GM12878 (cell line): ENCODE measurements around the gene TBL3. TPM values are rescaled to one million over a fixed set of nuclear protein-coding genes. Genes with fewer than 3 reads are reported as not detected.

Experiments
- ATAC-seq: fragments of 200-7000 bp; cut with Tn5 transposase; 3 replicates; pipeline ENCODE4 v1.9.1; 2020; ENCODE audit warnings: mild to moderate bottlenecking, moderate library complexity
- BruUV-seq: library from RNA; stranded (reverse); fragments of 400-500 nt; replicated peaks from 2 replicates; lab custom pipeline; 2021; lab: Mats Ljungman, UMichigan
- CTCF ChIA-PET: fragments of 300-600 bp; sonication (Branson Sonifier 250); formaldehyde crosslinking; extraction: SDS; loops from one replicate; lab custom pipeline; 2021; ENCODE audit warnings: inconsistent platforms; lab: Yijun Ruan, JAX
- POLR2A ChIA-PET: fragments of 350-600 bp; formaldehyde crosslinking; extraction: SDS; loops from one replicate; lab custom pipeline; 2021; ENCODE audit warnings: inconsistent platforms; lab: Charles Lee
- RAD21 ChIA-PET: fragments of 300-600 bp; sonication (Branson Sonifier 250); formaldehyde crosslinking; loops from one replicate; lab custom pipeline; 2023; ENCODE audit warnings: antibody characterized with exemption; ENCODE audit not compliant: unreplicated experiment; lab: Charles Lee
- SMC1A ChIA-PET: fragments of 300-600 bp; sonication (Branson Sonifier 250); formaldehyde crosslinking; loops from one replicate; lab custom pipeline; 2023; ENCODE audit not compliant: unreplicated experiment, uncharacterized antibody; lab: Charles Lee
- DNase-seq: peaks from one replicate; pipeline ENCODE4 v3.0.0-alpha.2; 2011; ENCODE audit warnings: low read depth, low spot score
- FAIRE-seq: peaks from 3 replicates; lab custom pipeline; 2011; peaks lifted over from hg19 to GRCh38; lab: Jason Lieb, UNC
- H2AFZ ChIP-seq: 2 replicates; pipeline ENCODE4 v1.6.0; 2011; ENCODE audit warnings: low read depth, low read length, control low read depth; ENCODE audit not compliant: control insufficient read depth
- H3K27ac ChIP-seq: 2 replicates; pipeline ENCODE4 v1.5.1; 2011; ENCODE audit warnings: control low read depth; ENCODE audit not compliant: control insufficient read depth, insufficient read depth
- H3K27me3 ChIP-seq, 2 experiments: replicated peaks in 1 of 2; 2 replicates each; pipeline versions ENCODE4 v1.6.0 to v1.6.1; 2011; ENCODE audit warnings: low read length in 1 of 2; ENCODE audit not compliant: control insufficient read depth in 2 of 2, insufficient read depth in 2 of 2
- H3K36me3 ChIP-seq, 2 experiments: 2 replicates each; pipeline ENCODE4 v1.5.1; 2011; ENCODE audit warnings: low read length in 1 of 2; ENCODE audit not compliant: control insufficient read depth in 2 of 2, insufficient read depth in 2 of 2
- H3K4me1 ChIP-seq: 2 replicates; pipeline ENCODE4 v1.6.1; 2011; ENCODE audit warnings: mild to moderate bottlenecking, low read length, moderate library complexity, mixed read lengths; ENCODE audit not compliant: control insufficient read depth, insufficient read depth
- H3K4me2 ChIP-seq: 2 replicates; pipeline ENCODE4 v1.6.0; 2011; ENCODE audit warnings: control low read depth; ENCODE audit not compliant: control insufficient read depth, insufficient read depth
- H3K4me3 ChIP-seq: fragments of 200-600 bp; sonication (generic); 2 replicates; pipeline ENCODE4 v1.5.1; 2016
- H3K79me2 ChIP-seq: 2 replicates; pipeline ENCODE4 v1.6.0; 2011; ENCODE audit warnings: low read length; ENCODE audit not compliant: control insufficient read depth, insufficient read depth
- H3K9ac ChIP-seq: 2 replicates; pipeline ENCODE4 v1.8.0; 2011; ENCODE audit warnings: low read length, control low read depth, mixed read lengths; ENCODE audit not compliant: control insufficient read depth, insufficient read depth
- H3K9me3 ChIP-seq: replicated peaks from 3 replicates; pipeline ENCODE4 v1.5.1; 2011; ENCODE audit warnings: mild to moderate bottlenecking, low read length; ENCODE audit not compliant: control insufficient read depth, insufficient read depth
- H4K20me1 ChIP-seq: 2 replicates; pipeline ENCODE4 v1.6.0; 2011; ENCODE audit not compliant: control insufficient read depth, insufficient read depth
- ASH2L ChIP-seq: fragments of 300-600, 200-600 bp; sonication (generic); IDR thresholded peaks from 2 replicates; pipeline ENCODE4 v1.6.1; 2017; ENCODE audit warnings: low read depth, mild to moderate bottlenecking, borderline replicate concordance
- CREM ChIP-seq: IDR thresholded peaks from 2 replicates; pipeline ENCODE4 v1.6.1; 2014; ENCODE audit warnings: antibody characterized with exemption, low read depth
- ESRRA ChIP-seq: IDR thresholded peaks from 2 replicates; pipeline ENCODE4 v1.6.1; 2012; ENCODE audit warnings: mild to moderate bottlenecking, low read length, improper control_type of control experiment
- FOXM1 ChIP-seq: IDR thresholded peaks from 2 replicates; pipeline ENCODE4 v1.6.1; 2012; ENCODE audit warnings: low read depth, mild to moderate bottlenecking, inconsistent platforms, low read length, moderate library complexity
- HDAC2 ChIP-seq: fragments of 200-600 bp; sonication (generic); IDR thresholded peaks from 2 replicates; pipeline ENCODE4 v1.6.1; 2017
- POLR2A ChIP-seq: IDR thresholded peaks from 2 replicates; pipeline ENCODE4 v1.6.1; 2011; ENCODE audit warnings: low read depth, mild to moderate bottlenecking, low read length
- POU2F2 ChIP-seq: IDR thresholded peaks from 3 replicates; pipeline ENCODE4 v1.6.1; 2011; ENCODE audit warnings: low read depth, mild to moderate bottlenecking, low read length, borderline replicate concordance
- RAD51 ChIP-seq: fragments of 450-650 bp; IDR thresholded peaks from 2 replicates; pipeline ENCODE4 v1.6.1; 2016; ENCODE audit warnings: moderate library complexity, mild to moderate bottlenecking, inconsistent platforms
- RELA ChIP-seq: fragments of 450-650 bp; IDR thresholded peaks from 2 replicates; pipeline ENCODE4 v1.8.0; 2014; ENCODE audit warnings: borderline replicate concordance; ENCODE audit not compliant: partially characterized antibody
- SRF ChIP-seq, 2 experiments: IDR thresholded peaks; 2 replicates each; pipeline ENCODE4 v1.6.1; 2011; ENCODE audit warnings: low read depth in 2 of 2, low read length in 2 of 2, mild to moderate bottlenecking in 1 of 2, moderate library complexity in 1 of 2
- ZNF622 ChIP-seq: fragments of 450-650 bp; IDR thresholded peaks from 2 replicates; pipeline ENCODE4 v1.6.1; 2017; ENCODE audit warnings: mild to moderate bottlenecking, inconsistent platforms
- WGBS: methylation state at CpG from one replicate; pipeline ENCODE4 v1.1.6; 2016; ENCODE audit warnings: low lambda C conversion rate; ENCODE audit not compliant: insufficient replicate concordance, insufficient coverage; ENCODE audit errors: missing lambda C conversion rate; 5-methylcytosine and 5-hydroxymethylcytosine counted together
- in situ Hi-C: fragments of 300-500 bp; cut with MboI; formaldehyde crosslinking; loops from 9 replicates; pipeline ENCODE4 v1.14.3; 2018; ENCODE audit warnings: mixed read lengths
- intact Hi-C: fragments of 100-400 bp; cut with micrococcal nuclease; formaldehyde crosslinking; loops from one replicate; pipeline ENCODE4 v1.14.2; 2022; ENCODE audit not compliant: unreplicated experiment
- polyA plus RNA-seq, 11 experiments: library from polyadenylated mRNA; depleted of rRNA in 4 of 11; unstranded in 6 of 11; stranded (reverse) in 5 of 11; fragments of >200 nt; fragmentation: Nextera tagmentation in 4 of 11; fragmentation: Illumina TruSeq in 1 of 11; extraction: Ambion mirVana in 4 of 11; extraction: Trizol in 1 of 11; gene quantifications; 1 replicate in 1 of 11; 2 replicates in 10 of 11; pipeline versions ENCODE4 v1.2.1 to v1.2.3, GENCODE V29; 2011 to 2016; ENCODE audit warnings: inconsistent platforms in 2 of 11, missing spikeins in 2 of 11, low read depth in 1 of 11
- total RNA-seq, 4 experiments: library from RNA; depleted of rRNA in 3 of 4; stranded (reverse); fragments of >200 nt in 3 of 4; fragmentation: Illumina TruSeq in 1 of 4; extraction: Trizol in 1 of 4; gene quantifications; 2 replicates each; pipeline versions ENCODE4 v1.2.1 to v1.2.3, GENCODE V29; 2013 to 2021
- TF ChIP-seq, protein P1 (sequence below): fragments of 450-650 bp; formaldehyde crosslinking; IDR thresholded peaks from 2 replicates; pipeline ENCODE4 v1.5.0; 2022; ENCODE audit warnings: mild to moderate bottlenecking, missing genetic modification characterization

Gene TBL3
- total and polyA plus RNA-seq, 10 of the 15 experiments (the other 5 are each of a cell fraction or from before 2014, with no cell fraction given): 1.2 to 101 (median 34.2) TPM

DNA sequence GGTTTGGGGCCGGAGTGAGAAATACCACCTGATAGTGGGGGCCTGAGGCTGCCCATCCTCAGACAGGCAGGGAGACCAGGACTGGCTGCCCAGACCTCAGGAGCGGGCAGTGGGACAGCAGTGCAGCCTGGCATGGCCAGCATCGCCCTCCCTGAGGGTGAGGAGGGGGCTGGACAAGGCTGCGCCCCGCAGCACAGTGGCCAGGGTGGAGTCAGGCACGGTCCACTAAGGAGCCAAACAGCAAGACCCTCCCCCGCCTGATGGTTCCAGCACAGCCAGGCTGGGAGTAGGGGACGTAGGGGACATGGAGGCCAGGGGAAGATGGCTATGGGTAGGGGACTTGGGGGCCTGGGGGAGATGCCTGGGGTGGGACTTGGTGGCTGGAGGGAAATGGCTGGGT is 34.5 kb downstream of the TBL3 start:
- Histone ChIP-seq H3K9ac (no peak overlapping the region), H3K9me3 (no peaks in the 10 kb centered on the region), H2AFZ (no peak overlapping the region), H4K20me1 (peaks cover 6% of the 10 kb centered on the region), H3K27ac (no peak overlapping the region)
- no peak for DNase-seq
- no peak for ATAC-seq
- SMC1A ChIA-PET: no interaction called here
- no peak for TF ChIP-seq FOXM1
- TF ChIP-seq POLR2A: peak; percentile 27; the same call in 1 of the 2 replicates
- TF ChIP-seq, all 136 proteins: peak for 1
- H3K79me2 ChIP-seq: peaks cover 67% of the 10 kb centered on the region
- 96% methylated on average over 8 of the region's 8 CpGs for WGBS
- H3K27me3 ChIP-seq: no peaks in the 10 kb centered on the region
- intact Hi-C loops: loop anchor here (5.0 kb wide), 1 partner anchor 146 kb away; no protein-coding TSS in a partner anchor
- ChIA-PET POLR2A (interaction anchor here (0.6 kb wide), 1 partner anchor 104 kb away, joined by 3 read pairs; no protein-coding TSS in a partner anchor), CTCF (no interaction called here), RAD21 (no interaction called here)
- peaks cover 22% of the 10 kb centered on the region for H3K4me1 ChIP-seq
- in situ Hi-C loops: no loop called here
- H3K4me3 ChIP-seq: no peak overlapping the region
- BruUV-seq: no TSS peak
- H3K4me2 ChIP-seq: peak overlapping the region; percentile 98; the same call in 1 of the 2 replicates
- H3K36me3 ChIP-seq: peaks cover 0 to 25% of the 10 kb centered on the region in 2 experiments; a peak in 2 of 4 replicates
- FAIRE-seq: no peak

- Histone ChIP-seq H3K79me2 (peaks cover 67% of the 10 kb centered on the region), H3K4me2 (peak overlapping the region; percentile 98), H3K27ac (peak overlapping the region; percentile 89), H3K9ac (peak overlapping the region; percentile 92), H4K20me1 (peaks cover 6% of the 10 kb centered on the region), H3K36me3 (peaks cover 0 to 16% of the 10 kb centered on the region in 2 experiments; a peak in 2 of 4 replicates), H3K4me3 (peak overlapping the region; percentile 100), H2AFZ (no peak overlapping the region), H3K27me3 (no peaks in the 10 kb centered on the region), H3K9me3 (no peaks in the 10 kb centered on the region), H3K4me1 (peaks cover 22% of the 10 kb centered on the region)
- 30% methylated on average over 11 of the region's 16 CpGs for WGBS
- no peak for DNase-seq
- ChIA-PET SMC1A (interaction anchor here (1.2 to 1.9 kb wide), 2 partner anchors 26 to 40 kb away, joined by 3 to 5 read pairs; partner anchors contain the start of genes NOXO1, NTHL1 and TSC2), CTCF (interaction anchor here (0.9 to 1.4 kb wide), 3 partner anchors 15 to 133 kb away, joined by 3 to 8 read pairs (median 3); no protein-coding TSS in a partner anchor), POLR2A (interaction anchor here (1.0 to 2.2 kb wide), 3 partner anchors 11 to 147 kb away, joined by 3 to 14 read pairs (median 8); partner anchors contain the start of gene TRAF7), RAD21 (interaction anchor here (1.0 to 1.3 kb wide), 2 partner anchors 16 to 43 kb away, joined by 3 read pairs; partner anchors contain the start of gene RPS2)
- BruUV-seq: no TSS peak
- no peak for ATAC-seq
- in situ Hi-C loops: no loop called here
- FAIRE-seq: no peak
- intact Hi-C loops: loop anchor here (5.0 kb wide), 1 partner anchor 145 kb away; no protein-coding TSS in a partner anchor
- TF ChIP-seq ZNF622: no peak
- no peak for TF ChIP-seq RAD51
- no peak for TF ChIP-seq SRF (IDR thresholded peaks at IDR 0.05; ENCODE audit: low read depth in 2 of 2, low read length in 2 of 2)
- TF ChIP-seq ASH2L: no peak
- TF ChIP-seq ESRRA: no peak
- no peak for TF ChIP-seq RELA
- TF ChIP-seq, protein P1, sequence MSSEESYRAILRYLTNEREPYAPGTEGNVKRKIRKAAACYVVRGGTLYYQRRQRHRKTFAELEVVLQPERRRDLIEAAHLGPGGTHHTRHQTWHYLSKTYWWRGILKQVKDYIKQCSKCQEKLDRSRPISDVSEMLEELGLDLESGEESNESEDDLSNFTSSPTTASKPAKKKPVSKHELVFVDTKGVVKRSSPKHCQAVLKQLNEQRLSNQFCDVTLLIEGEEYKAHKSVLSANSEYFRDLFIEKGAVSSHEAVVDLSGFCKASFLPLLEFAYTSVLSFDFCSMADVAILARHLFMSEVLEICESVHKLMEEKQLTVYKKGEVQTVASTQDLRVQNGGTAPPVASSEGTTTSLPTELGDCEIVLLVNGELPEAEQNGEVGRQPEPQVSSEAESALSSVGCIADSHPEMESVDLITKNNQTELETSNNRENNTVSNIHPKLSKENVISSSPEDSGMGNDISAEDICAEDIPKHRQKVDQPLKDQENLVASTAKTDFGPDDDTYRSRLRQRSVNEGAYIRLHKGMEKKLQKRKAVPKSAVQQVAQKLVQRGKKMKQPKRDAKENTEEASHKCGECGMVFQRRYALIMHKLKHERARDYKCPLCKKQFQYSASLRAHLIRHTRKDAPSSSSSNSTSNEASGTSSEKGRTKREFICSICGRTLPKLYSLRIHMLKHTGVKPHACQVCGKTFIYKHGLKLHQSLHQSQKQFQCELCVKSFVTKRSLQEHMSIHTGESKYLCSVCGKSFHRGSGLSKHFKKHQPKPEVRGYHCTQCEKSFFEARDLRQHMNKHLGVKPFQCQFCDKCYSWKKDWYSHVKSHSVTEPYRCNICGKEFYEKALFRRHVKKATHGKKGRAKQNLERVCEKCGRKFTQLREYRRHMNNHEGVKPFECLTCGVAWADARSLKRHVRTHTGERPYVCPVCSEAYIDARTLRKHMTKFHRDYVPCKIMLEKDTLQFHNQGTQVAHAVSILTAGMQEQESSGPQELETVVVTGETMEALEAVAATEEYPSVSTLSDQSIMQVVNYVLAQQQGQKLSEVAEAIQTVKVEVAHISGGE: no peak
- no peak for TF ChIP-seq POU2F2
- TF ChIP-seq CREM: no peak
- no peak for TF ChIP-seq HDAC2
Measured at GRCh38 chr16:2007081-2007836, 35.4 kb downstream of the TBL3 start.
